ENCODE results near the gene DDO. TPM values are rescaled to one million over a fixed set of nuclear protein-coding genes. Genes with fewer than 3 reads are reported as not detected.

DDO gene
- total RNA-seq, 2 experiments from 2014 or later = not detected

GRCh38 chr6:110398778-110399177, 16.6 kb downstream of the DDO start:
- Histone ChIP-seq H3K4me3 (ENCODE audit: low read depth, low read length, poor library complexity, severe bottlenecking) (no peak overlapping the region), H3K4me1 (ENCODE audit: insufficient read depth, low read length, poor library complexity, severe bottlenecking) (no peaks in the 10 kb centered on the region), H3K9me2 (ENCODE audit: insufficient read depth, low read length) (no peaks in the 10 kb centered on the region), H3K4me2 (ENCODE audit: low read length) (no peak overlapping the region), H4K20me1 (ENCODE audit: insufficient read depth, low read length) (no peaks in the 10 kb centered on the region), H3K79me2 (ENCODE audit: insufficient read depth, low read depth, low read length) (no peaks in the 10 kb centered on the region), H2AFZ (ENCODE audit: low read length) (no peak overlapping the region), H3K36me3 (ENCODE audit: insufficient read depth, low read length) (no peaks in the 10 kb centered on the region), H3K9me3 (ENCODE audit: low read length) (no peaks in the 10 kb centered on the region), H3K27ac (ENCODE audit: low read depth, low read length, poor library complexity, severe bottlenecking) (no peak overlapping the region)
- BruUV-seq (replicated peaks) = no TSS peak
- no peak for DNase-seq (ENCODE audit: low spot score)
- ChIA-PET CTCF (ENCODE audit: unreplicated experiment) (no interaction called here), POLR2A (no interaction called here)
- TF ChIP-seq EZH2phosphoT487 (IDR thresholded peaks at IDR 0.05; ENCODE audit: borderline replicate concordance, low read depth, low read length) (no peak), CTCF (conservative IDR thresholded peaks at IDR 0.05; ENCODE audit: low read length) (no peak)
- intact Hi-C loops (cut with micrococcal nuclease; ENCODE audit: unreplicated experiment) = no loop called here

- H3K4me1 ChIP-seq (ENCODE audit: insufficient read depth, low read length, poor library complexity, severe bottlenecking) = no peaks in the 10 kb centered on the region
- no peak overlapping the region for H3K4me3 ChIP-seq (ENCODE audit: low read depth, low read length, poor library complexity, severe bottlenecking)
- intact Hi-C loops (cut with micrococcal nuclease; ENCODE audit: unreplicated experiment) = no loop called here
- no TSS peak for BruUV-seq (replicated peaks)
- no peaks in the 10 kb centered on the region for H4K20me1 ChIP-seq (ENCODE audit: insufficient read depth, low read length)
- H3K9me2 ChIP-seq (ENCODE audit: insufficient read depth, low read length) = no peaks in the 10 kb centered on the region
- H3K36me3 ChIP-seq (ENCODE audit: insufficient read depth, low read length) = no peaks in the 10 kb centered on the region
- no peak for TF ChIP-seq EZH2phosphoT487 (IDR thresholded peaks at IDR 0.05; ENCODE audit: borderline replicate concordance, low read depth, low read length)
- no peak for TF ChIP-seq CTCF (conservative IDR thresholded peaks at IDR 0.05; ENCODE audit: low read length)
- no peak overlapping the region for H3K4me2 ChIP-seq (ENCODE audit: low read length)
- H3K79me2 ChIP-seq (ENCODE audit: insufficient read depth, low read depth, low read length) = no peaks in the 10 kb centered on the region
- ChIA-PET POLR2A (no interaction called here), CTCF (ENCODE audit: unreplicated experiment) (no interaction called here)
- no peak for DNase-seq (ENCODE audit: low spot score)
- H3K9me3 ChIP-seq (ENCODE audit: low read length) = no peaks in the 10 kb centered on the region
- H3K27ac ChIP-seq (ENCODE audit: low read depth, low read length, poor library complexity, severe bottlenecking) = no peak overlapping the region
- H2AFZ ChIP-seq (ENCODE audit: low read length) = no peak overlapping the region
Measured at GRCh38 chr6:110395221-110395620, 20.2 kb downstream of the DDO start.

- Histone ChIP-seq H3K9me2 (ENCODE audit: insufficient read depth, low read length) (no peaks in the 10 kb centered on the region), H3K4me2 (ENCODE audit: low read length) (no peak overlapping the region), H3K4me3 (ENCODE audit: low read depth, low read length, poor library complexity, severe bottlenecking) (no peak overlapping the region), H3K27ac (ENCODE audit: low read depth, low read length, poor library complexity, severe bottlenecking) (no peak overlapping the region), H4K20me1 (ENCODE audit: insufficient read depth, low read length) (no peaks in the 10 kb centered on the region), H3K4me1 (ENCODE audit: insufficient read depth, low read length, poor library complexity, severe bottlenecking) (no peaks in the 10 kb centered on the region), H3K36me3 (ENCODE audit: insufficient read depth, low read length) (no peaks in the 10 kb centered on the region), H3K9me3 (ENCODE audit: low read length) (no peaks in the 10 kb centered on the region), H2AFZ (ENCODE audit: low read length) (no peak overlapping the region), H3K79me2 (ENCODE audit: insufficient read depth, low read depth, low read length) (no peaks in the 10 kb centered on the region)
- TF ChIP-seq CTCF (conservative IDR thresholded peaks at IDR 0.05; ENCODE audit: low read length) (no peak), EZH2phosphoT487 (IDR thresholded peaks at IDR 0.05; ENCODE audit: borderline replicate concordance, low read depth, low read length) (no peak)
- DNase-seq (ENCODE audit: low spot score) = no peak
- POLR2A ChIA-PET = no interaction called here
- CTCF ChIA-PET (ENCODE audit: unreplicated experiment) = no interaction called here
- BruUV-seq (replicated peaks) = no TSS peak
- intact Hi-C loops (cut with micrococcal nuclease; ENCODE audit: unreplicated experiment) = loop anchor here (5.0 kb wide), 1 partner anchor 867 kb away; no protein-coding TSS in a partner anchor
Measured at GRCh38 chr6:110394409-110394808, 21.0 kb downstream of the DDO start.
